Glomerular endothelial cell (primary cell): ENCODE results near the gene GRPEL1. TPM values are rescaled to one million over a fixed set of nuclear protein-coding genes. Genes with fewer than 3 reads are reported as not detected.

Experiments used
- DNase-seq: peaks from one replicate; pipeline ENCODE4 v3.0.0-alpha.2; 2011; ENCODE audit warnings: low read depth, low spot score; ENCODE audit errors: extremely low read depth
- total RNA-seq: library from RNA; depleted of rRNA; stranded (reverse); fragments of >200 nt; gene quantifications from 2 replicates; pipeline ENCODE4 v1.2.3, GENCODE V29; 2015

Gene GRPEL1
- total RNA-seq, 1 donor from 2014 or later = 31.7 TPM

DNA sequence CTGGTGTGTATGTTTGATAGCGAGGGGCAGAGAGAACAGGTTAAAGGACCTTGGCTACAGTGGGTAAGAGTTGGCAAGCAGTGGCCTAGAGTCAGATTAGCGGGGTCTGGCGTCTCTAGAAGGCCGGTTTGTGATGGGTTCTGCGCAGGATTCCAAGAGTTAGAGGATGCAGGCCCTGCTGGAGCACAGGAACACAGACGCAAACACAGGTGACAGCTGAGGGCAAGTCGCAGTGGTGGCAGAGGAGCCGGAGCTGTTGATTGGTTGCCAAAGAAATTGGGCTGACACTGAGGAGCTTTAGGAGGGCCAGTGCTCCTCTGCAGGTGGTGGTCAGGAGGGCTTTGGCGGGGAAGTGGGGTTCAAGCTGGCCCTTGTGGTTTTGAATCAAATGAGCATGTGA, 20.9 kb downstream of the GRPEL1 start:
- DNase-seq = no peak

DNA sequence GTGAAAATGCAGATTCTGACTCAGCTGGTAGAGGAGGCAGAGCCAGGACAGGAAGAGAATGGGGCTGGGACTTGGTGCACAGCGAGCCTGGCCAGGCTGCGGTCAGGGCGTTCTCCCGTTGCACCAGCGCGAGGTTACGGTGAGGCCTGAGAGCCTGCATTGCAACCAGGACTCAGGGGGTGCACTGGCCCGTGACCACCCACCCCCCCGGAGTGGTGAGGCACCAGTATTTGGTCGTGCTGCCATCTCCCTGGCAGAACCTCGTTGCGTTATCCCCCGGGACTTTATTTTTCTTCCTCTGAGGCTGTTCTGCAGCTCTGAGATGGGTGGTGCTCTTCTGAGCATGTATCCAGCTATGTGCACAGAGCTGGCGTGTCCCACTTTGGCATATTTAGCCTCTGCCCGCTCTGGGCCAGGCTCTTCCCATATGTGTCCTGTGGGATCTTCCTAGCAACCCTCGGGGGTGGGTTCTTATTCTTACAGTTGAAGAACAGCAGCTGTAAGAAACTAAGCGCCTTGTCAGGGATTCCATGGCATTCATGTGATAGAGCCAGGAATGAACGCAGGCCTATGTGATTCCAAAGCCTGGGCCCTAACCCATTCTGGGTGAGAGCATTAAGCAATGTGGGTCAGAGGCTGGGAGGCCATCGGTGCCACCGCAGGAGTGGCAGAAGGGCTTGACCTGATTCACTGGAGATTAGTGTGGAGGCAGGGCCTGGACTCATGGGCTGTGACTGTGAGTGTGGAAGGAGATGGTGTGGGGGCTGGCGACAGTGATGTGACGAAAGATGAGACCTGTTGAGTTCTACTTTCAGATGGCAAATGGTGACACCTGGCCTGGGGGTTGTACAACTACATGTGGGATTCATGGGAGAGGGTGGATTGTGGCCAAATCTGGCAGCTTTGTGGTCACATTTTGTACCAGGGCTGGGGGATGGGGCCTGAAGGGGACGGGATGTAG, 21.6 kb downstream of the GRPEL1 start:
- no peak for DNase-seq

DNA sequence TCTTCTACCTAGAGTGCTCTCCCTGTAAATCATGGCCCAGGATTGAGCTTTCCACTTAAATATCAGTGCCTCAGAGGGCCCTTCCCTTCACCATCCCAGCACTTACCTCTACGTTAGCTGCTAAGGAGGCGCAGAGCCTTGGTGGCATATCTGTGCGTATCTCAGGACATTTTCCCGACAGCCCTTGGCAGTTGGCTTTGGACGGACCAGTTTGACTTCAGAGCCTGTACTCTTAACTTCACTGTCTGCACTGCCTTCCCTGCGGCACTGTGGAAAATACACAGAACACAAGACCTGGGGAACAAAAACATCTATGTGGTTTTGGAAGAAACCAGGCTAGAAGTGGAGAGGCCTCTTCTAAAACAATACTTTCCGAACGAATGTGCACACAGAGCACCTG, 22.3 kb downstream of the GRPEL1 start:
- no peak for DNase-seq

DNA sequence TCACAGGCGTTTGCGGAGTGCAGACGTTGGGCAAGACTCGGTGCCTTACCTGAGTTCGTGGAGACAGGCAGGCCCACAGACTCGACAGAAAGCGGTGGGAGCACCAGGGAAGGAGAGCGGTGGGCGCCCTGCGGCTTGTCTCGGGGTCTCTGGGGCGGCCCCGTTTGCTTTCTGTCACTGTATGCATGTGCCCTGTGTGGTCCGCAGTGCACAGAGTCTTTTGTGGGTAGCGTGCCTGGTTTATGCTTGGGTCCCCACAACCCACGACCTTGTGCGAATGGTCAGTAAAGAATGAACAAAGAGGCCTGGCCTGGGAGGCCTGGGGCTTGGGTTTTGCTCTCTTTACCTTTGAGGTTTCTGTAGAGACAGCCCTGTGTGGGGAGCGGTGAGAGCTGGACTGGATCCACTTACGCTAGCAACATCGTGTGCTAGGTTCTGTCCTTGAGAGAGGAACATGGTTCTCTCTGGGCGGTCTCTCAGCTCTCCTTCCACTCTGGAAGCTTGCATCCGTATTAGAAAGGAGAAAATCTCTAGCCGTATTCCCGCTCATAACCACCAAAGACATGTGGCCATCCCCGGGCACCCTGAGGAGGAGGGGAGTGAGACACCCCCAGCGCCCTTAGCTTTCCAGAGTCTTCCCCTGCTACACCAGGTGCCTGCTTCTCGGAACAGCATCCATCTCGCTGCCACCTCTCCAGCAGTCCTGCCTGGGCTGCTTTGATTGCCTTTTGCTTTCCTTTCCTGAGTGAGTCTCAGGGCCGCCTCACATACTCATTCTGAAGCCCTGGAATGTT, 23.5 kb downstream of the GRPEL1 start:
- no peak for DNase-seq

DNA sequence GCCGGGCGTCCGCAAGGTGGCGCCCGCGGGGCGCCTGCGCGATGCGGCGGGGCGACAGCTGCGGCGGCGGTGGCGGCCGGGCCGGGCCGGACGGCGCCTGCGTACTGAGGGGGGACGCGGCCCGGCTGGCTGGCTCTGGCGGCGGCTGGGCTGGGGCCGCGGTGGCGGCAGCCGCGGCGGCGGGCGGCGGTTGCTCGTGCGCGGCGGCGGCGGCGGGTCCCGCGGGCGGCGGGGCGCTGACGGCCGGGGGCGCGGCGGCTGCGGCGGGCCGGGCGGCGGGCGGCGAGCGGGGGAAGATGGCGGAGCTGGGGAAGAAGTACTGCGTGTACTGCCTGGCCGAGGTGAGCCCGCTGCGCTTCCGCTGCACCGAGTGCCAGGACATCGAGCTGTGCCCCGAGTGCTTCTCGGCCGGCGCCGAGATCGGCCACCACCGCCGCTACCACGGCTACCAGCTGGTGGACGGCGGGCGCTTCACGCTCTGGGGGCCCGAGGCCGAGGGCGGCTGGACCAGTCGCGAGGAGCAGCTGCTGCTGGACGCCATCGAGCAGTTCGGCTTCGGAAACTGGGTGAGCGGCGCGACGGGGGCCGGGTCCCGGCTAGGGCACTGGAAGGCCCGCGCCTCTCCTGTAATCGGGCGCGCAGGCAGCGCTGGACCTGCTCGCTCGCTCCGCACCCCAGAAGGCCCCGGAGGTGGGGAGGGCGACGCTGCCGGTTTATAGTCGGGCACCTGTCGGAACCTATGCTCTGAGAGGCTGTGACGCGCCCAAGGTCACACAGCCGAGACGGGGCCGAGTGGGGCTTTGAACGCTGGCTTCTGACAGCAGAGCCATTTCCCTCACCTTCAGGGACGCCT, 24.4 kb downstream of the GRPEL1 start, which contains the start of gene TADA2B:
TADA2B (plus strand) TSS at position 89 of the 853 bp plus-strand sequence; CDS start at position 297, 208 bp downstream.
- no peak for DNase-seq

DNA sequence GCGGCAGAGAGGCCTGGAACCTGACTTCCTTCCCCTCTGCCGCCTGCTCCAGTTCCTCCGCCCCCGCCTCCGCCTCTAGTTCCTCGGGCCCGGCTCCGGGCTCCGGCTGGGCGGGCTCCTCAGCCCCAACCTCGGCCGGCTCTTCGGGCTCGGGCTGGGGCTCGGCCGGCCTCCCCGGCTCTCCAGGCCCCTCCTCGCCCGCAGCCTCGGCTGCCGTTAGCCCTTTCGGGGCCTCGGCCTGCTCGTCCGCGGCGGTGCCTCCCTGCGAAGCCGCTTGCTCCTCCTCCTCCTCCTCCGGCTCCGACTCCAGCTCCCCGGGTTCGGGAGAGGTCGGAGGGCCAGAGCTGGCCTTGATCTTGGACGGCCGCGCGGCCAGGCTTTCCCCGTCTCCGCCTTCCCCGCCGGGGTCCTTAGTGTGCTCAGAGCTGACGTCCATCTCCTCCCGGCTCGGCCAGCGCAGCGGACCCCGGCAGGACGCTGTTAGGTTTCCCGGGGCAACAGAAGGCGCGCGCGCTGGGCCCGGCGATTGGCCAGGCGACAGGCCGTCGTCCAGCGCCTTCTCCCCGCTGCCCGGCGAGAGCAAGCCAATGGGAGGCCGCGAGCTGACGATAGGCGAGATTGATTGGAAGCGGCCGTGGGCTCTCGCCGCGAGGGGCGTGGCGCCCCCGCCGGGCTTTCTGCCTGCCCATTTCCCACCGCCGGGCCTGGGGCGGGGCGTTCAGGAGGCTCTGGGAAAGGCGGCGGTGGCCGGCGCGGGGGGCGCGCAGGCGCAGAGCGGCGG, 25.2 kb downstream of the GRPEL1 start:
- DNase-seq = peak; percentile 61

DNA sequence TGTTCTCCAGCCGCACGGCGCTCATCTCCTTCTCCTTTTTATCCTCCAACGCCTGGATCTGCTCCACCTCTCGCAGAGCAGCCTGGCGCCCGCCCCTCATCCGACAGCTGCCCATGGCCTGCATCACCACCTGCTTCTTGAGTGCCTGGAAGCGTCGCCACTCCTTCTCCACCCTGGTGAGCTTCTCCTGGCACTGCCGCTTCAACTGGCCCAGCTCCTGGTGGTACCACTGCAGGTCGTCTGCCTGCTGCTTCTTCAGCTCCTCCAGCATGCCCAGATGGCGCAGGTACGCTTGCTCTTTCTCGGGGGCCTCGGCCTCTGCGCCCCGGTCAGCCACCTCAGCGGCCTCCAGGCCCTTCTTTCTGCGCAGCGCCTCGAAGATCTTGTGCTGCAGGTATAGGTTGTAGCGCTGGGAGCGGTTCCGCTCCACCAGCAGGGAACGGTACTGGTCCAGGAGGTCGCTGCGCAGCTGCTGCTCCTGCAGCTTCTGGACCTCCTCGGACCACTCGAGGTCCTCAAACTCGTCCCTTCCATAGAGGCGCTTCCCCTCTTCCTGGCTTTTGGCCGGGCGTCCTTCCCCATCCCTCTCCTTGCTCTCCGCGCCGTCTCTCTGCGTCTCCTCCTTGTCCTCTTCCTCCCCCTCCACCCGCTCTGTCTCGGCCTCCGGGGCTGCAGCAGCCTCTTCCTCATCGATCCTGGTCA, 25.9 kb downstream of the GRPEL1 start:
- no peak for DNase-seq

DNA sequence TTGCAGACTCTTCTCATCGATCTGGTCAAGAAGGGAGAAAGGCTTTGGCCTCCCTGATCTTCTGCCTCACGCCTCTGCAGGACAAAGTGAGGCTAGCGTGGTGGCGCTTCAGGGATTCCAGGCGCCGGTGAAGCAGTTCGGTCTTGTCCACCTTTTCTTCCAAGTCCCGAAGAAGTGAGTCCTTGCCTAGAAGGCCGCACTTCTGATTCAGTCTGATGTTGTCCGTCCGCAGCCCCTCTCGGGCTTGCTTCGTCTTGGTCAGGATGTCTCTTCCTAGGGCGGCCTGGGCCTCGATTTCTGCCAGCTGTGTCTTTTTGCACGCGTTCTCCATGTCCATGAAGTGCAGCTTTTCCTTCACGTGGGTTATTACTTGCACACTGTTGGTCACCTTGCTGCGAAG, 26.6 kb downstream of the GRPEL1 start:
- DNase-seq = no peak

DNA sequence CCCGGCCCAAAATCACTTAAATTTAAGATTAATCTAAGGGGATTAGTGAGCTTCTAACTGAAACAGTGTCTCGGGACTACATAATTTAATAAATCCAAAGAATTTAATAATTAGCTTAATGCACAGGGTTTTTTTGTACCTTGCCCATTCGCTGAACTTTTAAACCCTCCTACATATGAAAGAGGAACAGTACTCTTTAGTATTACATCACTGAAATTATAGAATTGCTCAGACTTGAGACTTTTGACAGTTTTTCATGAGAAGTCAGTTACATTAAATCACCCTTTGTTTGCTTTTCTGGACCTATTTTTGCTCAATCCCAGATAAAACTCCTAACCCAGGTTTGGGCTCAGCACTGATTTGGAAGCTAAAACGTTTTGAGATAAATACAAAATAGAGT, 27.1 kb downstream of the GRPEL1 start:
- no peak for DNase-seq

DNA sequence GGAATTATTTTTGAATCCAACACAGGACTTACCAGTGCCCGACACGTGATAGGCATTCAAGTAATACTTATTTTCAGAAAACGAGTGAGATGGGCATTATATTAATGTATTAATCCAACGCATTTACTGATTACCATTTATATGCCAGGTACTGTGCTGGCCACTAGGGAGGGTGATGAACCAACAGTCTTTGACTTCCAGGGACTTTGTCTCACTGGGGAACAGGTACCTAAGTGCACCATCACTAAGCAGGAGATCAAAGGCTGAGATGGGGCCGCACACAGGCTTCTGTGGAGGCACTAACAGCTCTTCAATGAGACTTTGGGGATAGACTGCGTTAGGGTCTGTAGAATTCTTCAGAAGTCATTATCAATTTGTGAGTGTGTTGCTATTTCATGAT, 30.4 kb downstream of the GRPEL1 start:
- no peak for DNase-seq

DNA sequence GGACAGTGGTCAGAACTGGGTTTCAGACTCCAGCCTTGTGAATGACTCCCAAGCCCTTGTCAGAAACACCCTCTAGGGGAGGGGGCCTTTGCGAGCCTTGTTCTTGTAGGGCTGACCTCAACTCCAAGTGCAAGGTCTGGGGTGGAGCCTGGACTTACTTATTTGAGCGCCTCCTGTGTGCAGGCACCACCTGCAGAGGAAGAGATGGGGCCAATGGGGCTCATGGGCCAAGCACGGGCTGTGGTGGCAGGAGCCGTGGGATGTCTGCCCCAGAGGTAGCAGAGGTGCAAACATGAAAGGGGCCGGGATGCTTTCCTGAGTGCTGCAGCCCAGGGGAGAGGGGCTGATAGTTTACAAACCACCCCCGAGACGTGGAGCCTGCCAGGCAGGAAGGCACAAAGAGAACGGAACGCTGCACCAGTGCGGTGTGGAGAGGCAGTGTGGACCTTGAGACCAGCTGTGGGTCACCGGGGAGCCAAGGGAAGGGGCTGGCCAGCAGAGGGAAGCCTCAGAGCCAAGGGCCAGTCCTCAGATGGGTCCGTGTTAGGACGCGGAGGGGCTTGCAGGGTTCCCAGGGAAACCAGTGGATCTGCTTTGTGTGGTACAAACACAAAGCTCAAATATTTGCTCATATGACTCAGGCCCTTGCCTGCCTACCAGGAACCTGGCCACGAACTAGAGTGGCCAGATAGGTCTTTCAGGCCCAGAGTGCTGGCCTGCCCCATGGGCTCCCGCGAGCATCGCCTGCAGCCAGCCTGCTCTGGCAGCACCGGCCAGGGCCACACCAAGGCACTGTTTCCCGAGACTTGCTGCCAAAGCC, 33.4 kb downstream of the GRPEL1 start:
- DNase-seq = no peak

DNA sequence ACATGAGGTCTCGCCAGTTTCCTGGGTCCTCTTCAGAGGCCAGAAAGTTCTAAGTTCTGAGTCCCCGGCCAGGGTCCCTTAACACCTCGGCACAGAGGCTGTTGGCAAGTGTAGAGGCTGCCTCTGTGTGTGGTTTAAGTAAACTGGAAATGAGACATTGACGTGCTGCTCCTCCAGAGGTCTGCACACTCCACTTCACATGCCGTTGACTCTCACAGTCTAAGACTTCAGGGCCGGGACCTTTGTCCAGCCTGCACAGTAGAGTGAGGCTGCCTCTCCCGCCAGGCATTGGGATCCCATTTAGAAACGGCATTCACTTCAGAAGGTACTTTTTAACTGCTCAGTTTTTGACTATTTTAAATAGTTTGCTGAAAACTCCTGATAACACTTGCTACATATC, 35.3 kb downstream of the GRPEL1 start:
- no peak for DNase-seq

DNA sequence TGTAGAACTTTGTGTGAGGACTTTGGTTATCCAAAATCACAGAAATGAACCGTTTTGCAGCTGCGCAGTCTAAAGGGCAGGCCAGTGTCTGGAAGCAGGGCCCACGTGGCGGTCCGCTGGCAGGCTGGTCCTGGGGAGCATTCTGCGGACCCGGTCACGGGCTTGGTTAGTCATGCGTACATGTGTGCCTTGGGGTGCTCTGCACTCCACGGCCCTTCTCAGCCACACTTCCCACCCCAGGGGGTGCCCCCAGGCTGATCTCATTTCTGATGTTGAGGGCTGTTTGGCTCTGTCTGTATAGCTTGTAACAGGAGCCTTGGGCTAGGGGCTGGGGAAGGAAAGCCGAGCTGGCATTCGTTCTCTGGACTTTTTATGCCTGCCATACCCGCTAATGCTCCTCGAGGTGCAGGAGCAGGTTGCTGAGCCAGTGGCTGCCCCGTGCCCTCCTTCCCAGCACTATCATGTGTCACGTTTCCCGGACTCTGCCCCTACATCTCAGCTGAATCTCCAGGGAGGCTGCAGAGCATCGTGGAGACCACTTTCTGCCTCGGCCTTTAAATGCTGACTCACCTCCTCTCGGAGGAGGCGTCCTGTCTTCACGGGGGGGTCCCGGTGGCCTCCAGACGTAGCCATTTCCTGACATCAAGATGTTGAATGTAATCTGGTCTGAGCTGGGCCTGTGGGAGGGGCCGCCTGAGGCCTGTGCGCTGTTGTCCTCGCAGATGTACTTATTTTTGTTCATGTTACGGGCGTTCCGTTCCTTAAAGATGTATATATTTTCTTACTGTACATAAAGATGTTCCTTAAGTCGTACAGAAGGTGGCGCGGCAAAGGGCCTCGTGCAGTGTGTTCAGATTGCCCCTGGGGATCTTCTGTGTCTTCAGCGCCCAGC, 36.1 kb downstream of the GRPEL1 start:
- DNase-seq = no peak

DNA sequence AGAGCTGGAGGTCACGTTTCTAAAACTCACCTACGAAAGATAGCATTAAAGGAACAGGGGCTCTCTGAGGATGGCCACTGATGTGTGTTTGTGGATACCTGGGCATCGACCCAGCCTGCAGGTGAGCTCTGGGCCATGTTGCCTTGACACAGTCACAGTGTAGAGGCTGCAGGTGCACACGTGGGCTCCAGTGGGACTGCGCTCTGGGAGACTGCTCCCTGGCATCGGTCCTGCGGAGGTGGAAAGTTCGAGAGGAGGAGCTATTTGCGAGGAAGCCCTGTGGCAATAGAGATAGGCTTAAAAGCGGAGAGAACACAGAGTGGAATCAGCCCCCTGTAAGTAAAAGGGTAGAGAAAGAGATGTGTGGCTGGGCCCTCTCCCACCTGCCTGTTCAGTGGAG, 37.0 kb downstream of the GRPEL1 start:
- no peak for DNase-seq

DNA sequence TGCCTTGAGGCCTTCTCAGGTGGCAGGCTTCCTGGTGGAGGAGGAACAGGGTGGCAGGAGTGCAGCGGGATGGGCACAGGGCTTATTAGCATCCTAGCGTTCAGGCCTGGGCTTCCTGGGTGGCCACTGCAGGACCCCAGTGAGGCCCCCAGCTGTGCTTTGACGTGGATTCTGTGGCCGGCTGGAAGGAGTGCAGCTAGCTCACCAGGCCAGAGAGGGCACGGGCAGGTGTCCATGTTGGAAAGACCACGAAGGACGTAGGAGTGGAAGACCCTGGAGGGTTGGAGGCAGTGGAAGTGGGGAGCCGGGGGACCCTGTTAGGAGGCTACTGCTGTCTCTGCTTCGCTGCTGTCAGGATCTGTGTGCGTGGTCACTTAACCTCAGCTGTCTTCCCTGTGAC, 37.9 kb downstream of the GRPEL1 start:
- DNase-seq = no peak

DNA sequence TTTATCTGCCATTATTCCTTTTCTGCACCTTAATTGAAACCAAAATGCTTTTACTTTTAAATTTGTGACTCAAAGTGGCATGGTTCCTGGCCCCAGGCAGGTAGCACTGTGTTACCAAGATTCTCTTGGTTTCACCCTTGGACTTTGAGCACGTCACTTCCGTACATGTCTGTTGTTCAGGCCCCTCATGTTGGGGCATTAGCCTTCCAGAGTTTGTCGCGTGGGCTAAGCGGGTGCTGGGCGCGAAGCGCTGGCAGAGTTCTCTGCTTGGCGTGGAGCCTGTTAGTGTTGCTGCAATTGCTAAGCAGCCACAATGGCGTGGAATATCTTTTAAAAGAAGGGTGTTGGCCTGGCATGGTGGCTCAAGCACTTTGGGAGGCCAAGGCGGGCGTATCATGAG, 38.7 kb downstream of the GRPEL1 start:
- no peak for DNase-seq

DNA sequence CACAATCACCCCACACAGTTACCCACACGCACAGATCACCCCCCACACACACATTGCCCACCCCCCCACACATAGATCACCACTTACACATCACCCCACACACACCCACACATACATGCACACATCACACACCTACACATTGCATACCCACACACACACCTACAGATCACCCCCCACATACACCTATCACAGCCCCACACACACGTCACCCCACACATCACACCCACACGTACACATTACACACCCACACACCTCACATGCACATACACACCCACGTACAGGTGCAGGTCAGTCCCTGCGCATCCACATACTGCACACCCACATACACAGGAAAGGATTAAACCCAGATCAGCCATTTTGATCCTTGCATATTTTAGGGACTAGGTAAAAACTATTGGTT, 40.0 kb downstream of the GRPEL1 start:
- no peak for DNase-seq

DNA sequence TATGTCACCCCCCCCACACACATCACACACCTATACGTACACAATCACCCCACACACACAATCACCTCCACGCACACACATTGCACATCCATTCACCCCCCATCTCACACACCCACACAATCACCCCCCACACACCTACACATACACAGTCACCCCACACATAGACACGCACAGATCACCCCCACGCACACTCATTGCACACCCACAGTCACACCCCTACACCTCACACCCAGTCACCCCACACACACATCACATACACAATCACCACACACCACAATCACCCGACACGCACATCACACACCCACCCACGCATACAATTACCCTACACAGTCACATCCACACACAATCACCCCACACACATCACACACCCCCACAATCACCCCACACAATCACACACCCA, 40.6 kb downstream of the GRPEL1 start:
- no peak for DNase-seq
